ENCODE results near the gene MAN2B2.

DNA sequence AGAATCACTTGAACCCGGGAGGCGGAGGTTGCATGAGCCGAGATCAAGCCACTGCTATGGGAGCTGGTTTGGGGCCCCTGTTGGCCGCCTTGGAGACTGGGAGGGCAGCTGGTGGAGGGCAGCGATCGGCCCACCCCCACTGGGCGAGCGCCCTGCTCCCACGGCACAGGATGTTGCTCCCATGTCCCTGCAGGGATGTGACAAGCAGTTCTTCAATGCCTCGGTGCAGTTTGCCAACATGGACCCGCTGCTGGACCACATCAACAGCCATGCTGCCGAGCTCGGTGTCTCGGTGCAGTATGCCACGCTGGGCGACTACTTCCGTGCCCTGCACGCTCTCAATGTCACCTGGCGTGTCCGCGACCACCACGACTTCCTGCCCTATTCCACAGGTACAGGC lies 19.4 kb downstream of the MAN2B2 start:
- TF ChIP-seq, protein P1, sequence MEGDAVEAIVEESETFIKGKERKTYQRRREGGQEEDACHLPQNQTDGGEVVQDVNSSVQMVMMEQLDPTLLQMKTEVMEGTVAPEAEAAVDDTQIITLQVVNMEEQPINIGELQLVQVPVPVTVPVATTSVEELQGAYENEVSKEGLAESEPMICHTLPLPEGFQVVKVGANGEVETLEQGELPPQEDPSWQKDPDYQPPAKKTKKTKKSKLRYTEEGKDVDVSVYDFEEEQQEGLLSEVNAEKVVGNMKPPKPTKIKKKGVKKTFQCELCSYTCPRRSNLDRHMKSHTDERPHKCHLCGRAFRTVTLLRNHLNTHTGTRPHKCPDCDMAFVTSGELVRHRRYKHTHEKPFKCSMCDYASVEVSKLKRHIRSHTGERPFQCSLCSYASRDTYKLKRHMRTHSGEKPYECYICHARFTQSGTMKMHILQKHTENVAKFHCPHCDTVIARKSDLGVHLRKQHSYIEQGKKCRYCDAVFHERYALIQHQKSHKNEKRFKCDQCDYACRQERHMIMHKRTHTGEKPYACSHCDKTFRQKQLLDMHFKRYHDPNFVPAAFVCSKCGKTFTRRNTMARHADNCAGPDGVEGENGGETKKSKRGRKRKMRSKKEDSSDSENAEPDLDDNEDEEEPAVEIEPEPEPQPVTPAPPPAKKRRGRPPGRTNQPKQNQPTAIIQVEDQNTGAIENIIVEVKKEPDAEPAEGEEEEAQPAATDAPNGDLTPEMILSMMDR (IDR thresholded peaks at IDR 0.05): no peak
- TF ChIP-seq POLR2A (IDR thresholded peaks at IDR 0.05): no peak
